GM20000 (cell line): ENCODE data around the gene UMPS.

Source experiments
- DNase-seq: peaks from one replicate; pipeline ENCODE4 v3.0.0; 2012; ENCODE audit warnings: low spot score
- TF ChIP-seq, protein P1 (sequence below): IDR thresholded peaks from 2 replicates; pipeline ENCODE4 v1.5.1; 2012; ENCODE audit warnings: mild to moderate bottlenecking, control low read depth; ENCODE audit errors: extremely low read depth, missing control alignments

UMPS gene

GRCh38 chr3:124730129-124730940 is at the start of gene UMPS:
TSS of gene UMPS (plus strand) at chr3:124730452. CDS start at chr3:124730472, 20 bp downstream.
- TF ChIP-seq, protein P1, sequence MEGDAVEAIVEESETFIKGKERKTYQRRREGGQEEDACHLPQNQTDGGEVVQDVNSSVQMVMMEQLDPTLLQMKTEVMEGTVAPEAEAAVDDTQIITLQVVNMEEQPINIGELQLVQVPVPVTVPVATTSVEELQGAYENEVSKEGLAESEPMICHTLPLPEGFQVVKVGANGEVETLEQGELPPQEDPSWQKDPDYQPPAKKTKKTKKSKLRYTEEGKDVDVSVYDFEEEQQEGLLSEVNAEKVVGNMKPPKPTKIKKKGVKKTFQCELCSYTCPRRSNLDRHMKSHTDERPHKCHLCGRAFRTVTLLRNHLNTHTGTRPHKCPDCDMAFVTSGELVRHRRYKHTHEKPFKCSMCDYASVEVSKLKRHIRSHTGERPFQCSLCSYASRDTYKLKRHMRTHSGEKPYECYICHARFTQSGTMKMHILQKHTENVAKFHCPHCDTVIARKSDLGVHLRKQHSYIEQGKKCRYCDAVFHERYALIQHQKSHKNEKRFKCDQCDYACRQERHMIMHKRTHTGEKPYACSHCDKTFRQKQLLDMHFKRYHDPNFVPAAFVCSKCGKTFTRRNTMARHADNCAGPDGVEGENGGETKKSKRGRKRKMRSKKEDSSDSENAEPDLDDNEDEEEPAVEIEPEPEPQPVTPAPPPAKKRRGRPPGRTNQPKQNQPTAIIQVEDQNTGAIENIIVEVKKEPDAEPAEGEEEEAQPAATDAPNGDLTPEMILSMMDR, result no peak
- peak; percentile 91 for DNase-seq

DNA sequence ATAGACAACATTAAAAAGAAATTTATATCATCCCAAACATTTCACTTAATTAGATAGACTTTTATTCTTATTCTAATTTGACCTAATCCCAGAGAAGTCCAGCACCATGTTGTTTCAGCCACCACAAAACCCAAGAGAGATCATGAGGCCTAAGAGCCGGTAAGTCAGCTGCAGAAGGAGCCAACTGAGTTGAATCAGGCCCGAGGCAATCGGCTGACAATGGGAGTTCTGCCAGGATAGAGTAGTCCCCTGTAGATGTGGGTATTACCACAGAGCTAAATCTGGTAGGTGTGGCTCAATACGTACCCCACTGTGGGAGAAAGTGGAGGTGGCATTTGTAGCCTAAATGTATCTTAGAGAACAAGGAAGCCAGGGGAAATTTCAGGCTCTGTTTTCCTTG is 49.7 kb upstream of the UMPS start:
- TF ChIP-seq, protein P1, result no peak
- DNase-seq, result no peak

- TF ChIP-seq, protein P1, result no peak
- no peak for DNase-seq
Measured at GRCh38 chr3:124682263-124682662, 48.0 kb upstream of the UMPS start.

DNA sequence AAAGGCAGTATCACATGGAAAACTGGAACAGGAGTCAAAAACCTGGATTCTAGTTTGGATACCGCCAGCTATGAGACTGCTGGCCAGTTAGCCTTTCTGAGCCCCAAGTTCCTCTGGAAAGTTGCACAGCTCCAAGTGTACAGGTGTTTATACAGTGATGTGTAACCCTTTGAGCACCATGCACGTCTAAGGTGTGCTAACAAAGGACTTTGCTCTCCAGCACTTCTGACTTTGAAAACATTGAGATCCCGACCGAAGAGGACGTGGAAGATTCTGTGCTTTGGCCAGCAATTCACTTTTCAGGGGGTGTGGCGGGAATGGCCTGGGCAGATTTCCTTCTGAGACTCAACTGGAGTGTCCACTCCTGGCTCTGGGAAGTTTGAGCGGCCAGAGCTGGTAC is 45.8 kb upstream of the UMPS start:
- no peak for DNase-seq

DNA sequence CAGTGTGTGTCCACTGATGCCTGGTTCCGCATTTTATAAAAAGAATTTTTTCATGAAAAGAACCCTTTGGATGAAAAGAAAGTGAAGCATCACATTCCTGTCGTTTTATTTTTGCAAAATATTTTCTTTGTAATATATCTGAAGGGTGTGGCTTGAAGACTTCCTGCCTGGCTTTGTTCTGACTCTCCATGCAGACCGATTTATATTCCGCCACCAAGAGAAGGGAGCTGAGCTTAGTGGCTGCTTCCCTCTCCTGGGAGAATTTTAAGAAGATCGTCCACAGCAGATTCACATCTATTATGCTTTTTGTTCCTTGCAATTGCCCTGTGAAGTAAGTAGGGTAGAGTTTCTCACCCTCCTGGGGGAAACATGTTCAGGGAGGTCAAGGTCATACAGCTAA is 45.2 kb upstream of the UMPS start:
- TF ChIP-seq, protein P1, result no peak
- DNase-seq, result no peak

More for the DNA sequence above, 45.8 kb upstream of the UMPS start:
- TF ChIP-seq, protein P1, result no peak

DNA sequence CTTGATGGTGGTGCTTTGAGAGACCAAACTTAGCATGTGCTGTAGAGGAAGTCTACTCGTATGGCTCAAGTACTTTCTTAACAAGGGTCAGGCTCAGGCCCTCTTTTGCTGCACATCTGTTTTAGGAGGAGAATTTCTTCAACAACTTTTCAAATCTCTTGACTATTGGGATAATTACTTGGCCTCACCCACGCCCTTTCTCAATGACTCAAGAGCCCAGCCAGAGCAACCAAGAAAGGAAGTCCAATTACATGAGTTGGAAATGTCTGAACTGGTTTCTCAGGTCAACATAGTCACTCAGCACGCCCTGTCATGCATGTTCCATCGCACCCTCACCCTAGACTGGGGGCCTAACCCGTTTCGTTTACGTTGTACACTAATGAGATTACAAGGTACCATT is 44.8 kb upstream of the UMPS start:
- DNase-seq, result peak; percentile 18
- TF ChIP-seq, protein P1, result no peak

DNA sequence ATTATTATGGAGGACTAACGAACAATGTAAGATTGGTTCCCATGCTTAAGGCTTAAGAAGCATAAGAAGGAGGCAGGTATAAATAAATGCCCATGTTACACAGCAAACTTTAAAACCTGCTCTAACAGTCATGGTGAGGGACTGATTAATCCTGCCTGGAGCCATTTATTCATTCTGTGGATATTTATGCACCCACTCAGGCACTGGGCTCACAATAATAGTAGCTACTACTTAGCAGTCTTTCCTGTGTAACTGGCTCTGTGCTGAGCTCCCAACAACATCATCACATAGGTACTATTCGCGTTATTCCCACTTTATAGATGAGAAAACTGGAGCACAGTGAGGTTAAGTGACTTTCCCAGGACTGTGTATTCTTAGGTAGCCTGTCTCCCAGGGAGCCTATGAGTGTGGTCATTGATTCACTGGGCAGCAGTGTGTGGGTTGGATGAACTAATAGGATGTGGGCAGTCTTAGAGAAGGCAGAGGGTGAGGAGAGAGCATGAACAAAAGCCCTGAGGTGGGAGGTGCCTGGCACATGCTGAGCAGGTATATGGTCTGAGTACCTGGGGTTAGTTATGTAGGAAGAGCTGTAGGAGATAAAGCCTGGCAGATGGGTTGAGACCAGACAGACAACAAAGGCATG is 44.1 kb upstream of the UMPS start:
- no peak for DNase-seq
- TF ChIP-seq, protein P1, result no peak
